Left lung (tissue), 10 donors: ENCODE measurements around the gene GATA6. TPM values are rescaled to one million over a fixed set of nuclear protein-coding genes. Genes with fewer than 3 reads are reported as not detected.
"Not testable (repeated sequence)": the region's sequence is repeated elsewhere in the genome, so short reads cannot be mapped to it uniquely, and the experiment has no call there.

Source experiments
- ATAC-seq: fragments of 200-7000 bp; cut with Tn5 transposase; one replicate; pipeline ENCODE4 v1.9.1; 2020; ENCODE audit warnings: moderate library complexity
- DNase-seq, 4 donors: peaks; one replicate each; pipeline ENCODE4 v3.0.0-alpha.2; 2013 to 2020
- H3K27ac ChIP-seq, 2 donors: fragments of 200-600 bp; sonication (generic) in 1 of 2; one replicate each; pipeline versions ENCODE4 v1.5.0 to v1.8.0; 2020 to 2021
- H3K27me3 ChIP-seq, 2 donors: fragments of 200-600 bp; sonication (generic) in 1 of 2; one replicate each; pipeline versions ENCODE4 v1.5.0 to v1.8.0; 2020 to 2021
- H3K36me3 ChIP-seq, 2 donors: fragments of 200-600 bp; sonication (generic) in 1 of 2; one replicate each; pipeline versions ENCODE4 v1.5.0 to v1.8.0; 2020 to 2021
- H3K4me1 ChIP-seq, 2 donors: fragments of 200-600 bp; one replicate each; pipeline ENCODE4 v1.8.0; 2021
- H3K4me3 ChIP-seq, 2 donors: fragments of 200-600 bp; sonication (generic) in 1 of 2; one replicate each; pipeline versions ENCODE4 v1.5.0 to v1.8.0; 2020 to 2021; ENCODE audit warnings: mild to moderate bottlenecking in 1 of 2
- H3K9me3 ChIP-seq, 2 donors: fragments of 200-600 bp; sonication (generic) in 1 of 2; one replicate each; pipeline versions ENCODE4 v1.5.0 to v1.8.0; 2020 to 2021
- CTCF ChIP-seq, 2 donors: fragments of 200-600 bp; sonication (generic) in 1 of 2; IDR thresholded peaks; one replicate each; pipeline versions ENCODE4 v1.5.0 to v1.8.0; 2021; ENCODE audit warnings: antibody characterized with exemption in 2 of 2
- intact Hi-C, 2 donors: fragments of 100-400 bp; cut with DNase I; formaldehyde crosslinking; loops; one replicate each; pipeline versions ENCODE4 v1.11.2 to v1.14.2; 2022
- polyA plus RNA-seq, 6 donors: library from polyadenylated mRNA; unstranded; fragments of 120-200 nt; gene quantifications; one replicate each; pipeline ENCODE4 v1.2.1, GENCODE V29; 2013; ENCODE audit not compliant: insufficient read length in 6 of 6
- total RNA-seq, 2 donors: library from RNA; stranded (reverse); fragmentation: NEBNext Ultra II Directional; extraction: Animal tissue kit (Norgen Biotek cat#: 25700); gene quantifications; one replicate each; pipeline ENCODE4 v1.2.1, GENCODE V29; 2021
- donor health status: DM: no; HTN: yes; CAD: no.
- donor health status: DM: no; HTN: no; CAD: no.

The GATA6 gene
- total and polyA plus RNA-seq, 8 donors, result 20.6 to 71.3 (median 56.8) TPM

GRCh38 chr18:22195052-22195451, 25.7 kb downstream of the GATA6 start:
- no peaks in the 10 kb centered on the region for H3K27me3 ChIP-seq
- no peaks in the 10 kb centered on the region for H3K9me3 ChIP-seq
- H3K4me1 ChIP-seq, result peaks cover 12 to 31% of the 10 kb centered on the region in 2 donors
- TF ChIP-seq CTCF (IDR thresholded peaks at IDR 0.05), result no peak
- H3K36me3 ChIP-seq, result no peaks in the 10 kb centered on the region
- ATAC-seq (no peak), DNase-seq (no peak)
- no peak overlapping the region for H3K4me3 ChIP-seq
- intact Hi-C loops, result no loop called here
- no peak overlapping the region for H3K27ac ChIP-seq

- H3K27me3 ChIP-seq, H3K27ac ChIP-seq, intact Hi-C loops, H3K9me3 ChIP-seq, H3K4me3 ChIP-seq, DNase-seq: not testable (repeated sequence)
- ATAC-seq, result peak; percentile 36
- H3K4me1 ChIP-seq, result peaks cover 12 to 25% of the 10 kb centered on the region in 2 donors
- peaks cover 0 to 16% of the 10 kb centered on the region in 2 donors for H3K36me3 ChIP-seq
These were observed 27.6 kb downstream of the GATA6 start for GRCh38 chr18:22196943-22197342.

GRCh38 chr18:22197668-22198067, 28.3 kb downstream of the GATA6 start:
- Histone ChIP-seq H3K9me3 (no peaks in the 10 kb centered on the region), H3K4me3 (no peak overlapping the region), H3K4me1 (peaks cover 8 to 18% of the 10 kb centered on the region in 2 donors), H3K36me3 (peaks cover 0 to 18% of the 10 kb centered on the region in 2 donors), H3K27ac (no peak overlapping the region), H3K27me3 (no peaks in the 10 kb centered on the region)
- TF ChIP-seq CTCF (IDR thresholded peaks at IDR 0.05), result no peak
- intact Hi-C loops, result no loop called here
- no peak for ATAC-seq
- DNase-seq, result no peak

GRCh38 chr18:22198163-22198562, 28.8 kb downstream of the GATA6 start:
- intact Hi-C loops, result no loop called here
- Histone ChIP-seq H3K4me1 (peaks cover 3 to 13% of the 10 kb centered on the region in 2 donors), H3K27me3 (no peaks in the 10 kb centered on the region), H3K27ac (no peak overlapping the region), H3K4me3 (no peak overlapping the region), H3K9me3 (no peaks in the 10 kb centered on the region), H3K36me3 (peaks cover 0 to 18% of the 10 kb centered on the region in 2 donors)
- TF ChIP-seq CTCF (IDR thresholded peaks at IDR 0.05), result no peak
- ATAC-seq (no peak), DNase-seq (no peak)

- TF ChIP-seq CTCF (IDR thresholded peaks at IDR 0.05), result no peak
- no peak for DNase-seq
- Histone ChIP-seq H3K9me3 (no peaks in the 10 kb centered on the region), H3K4me3 (no peak overlapping the region), H3K4me1 (peaks cover 0 to 5% of the 10 kb centered on the region in 2 donors), H3K36me3 (peaks cover 0 to 18% of the 10 kb centered on the region in 2 donors), H3K27me3 (no peaks in the 10 kb centered on the region), H3K27ac (no peak overlapping the region)
- ATAC-seq, result no peak
- intact Hi-C loops, result no loop called here
These were observed 29.6 kb downstream of the GATA6 start for GRCh38 chr18:22199005-22199404.

- H3K4me1 ChIP-seq, result no peaks in the 10 kb centered on the region
- intact Hi-C loops, result no loop called here
- H3K27ac ChIP-seq, result no peak overlapping the region
- no peak overlapping the region for H3K4me3 ChIP-seq
- H3K9me3 ChIP-seq, result no peaks in the 10 kb centered on the region
- no peak for DNase-seq
- peaks cover 0 to 18% of the 10 kb centered on the region in 2 donors for H3K36me3 ChIP-seq
- ATAC-seq, result no peak
- no peak for TF ChIP-seq CTCF (IDR thresholded peaks at IDR 0.05)
- no peaks in the 10 kb centered on the region for H3K27me3 ChIP-seq
These were observed 31.3 kb downstream of the GATA6 start for GRCh38 chr18:22200611-22201225.
